WTC11 (cell line): Measurements from ENCODE around the gene BOC. TPM values are rescaled to one million over a fixed set of nuclear protein-coding genes. Genes with fewer than 3 reads are reported as not detected.

Source experiments
- ATAC-seq: fragments of 200-7000 bp; cut with Tn5 transposase; 2 replicates; pipeline ENCODE4 v1.10.0; 2021; ENCODE audit warnings: mild to moderate bottlenecking, moderate library complexity
- CTCF ChIA-PET: fragments of 300-600 bp; sonication (Branson Sonifier 250); formaldehyde crosslinking; loops from one replicate; lab custom pipeline; 2021; ENCODE audit warnings: antibody characterized with exemption; lab: Charles Lee
- POLR2A ChIA-PET: fragments of 350-600 bp; sonication (Branson Sonifier 250); formaldehyde crosslinking; loops from one replicate; lab custom pipeline; 2021; ENCODE audit warnings: antibody characterized with exemption; lab: Charles Lee
- DNase-seq: peaks from one replicate; pipeline ENCODE4 v3.0.0; 2021; ENCODE audit warnings: low spot score
- H3K27ac Mint-ChIP-seq: 2 replicates; pipeline ENCODE4 v1.8.0; 2021; ENCODE audit warnings: mixed read lengths
- H3K27me3 Mint-ChIP-seq: 2 replicates; pipeline ENCODE4 v1.8.0; 2021; ENCODE audit warnings: low read depth, mild to moderate bottlenecking, moderate library complexity, mixed read lengths
- H3K36me3 Mint-ChIP-seq: 2 replicates; pipeline ENCODE4 v1.8.0; 2021; ENCODE audit warnings: mixed read lengths
- H3K4me1 Mint-ChIP-seq: 2 replicates; pipeline ENCODE4 v1.8.0; 2022; ENCODE audit warnings: mixed read lengths
- H3K4me3 Mint-ChIP-seq: 2 replicates; pipeline ENCODE4 v1.8.0; 2021; ENCODE audit warnings: mild to moderate bottlenecking, moderate library complexity, mixed read lengths
- H3K9me3 Mint-ChIP-seq: 2 replicates; pipeline ENCODE4 v1.8.0; 2021; ENCODE audit warnings: mixed read lengths
- ATF6 ChIP-seq: sonication (generic); formaldehyde crosslinking; IDR thresholded peaks from 2 replicates; pipeline ENCODE4 v1.8.1; 2023; ENCODE audit warnings: mild to moderate bottlenecking, missing genetic modification reagents
- E2F5 ChIP-seq: sonication (generic); formaldehyde crosslinking; IDR thresholded peaks from 2 replicates; pipeline ENCODE4 v1.8.1; 2022; ENCODE audit warnings: mild to moderate bottlenecking, moderate library complexity, missing genetic modification reagents
- EMX1 ChIP-seq: fragments of 250-450 bp; sonication (Bioruptor Pico); IDR thresholded peaks from 2 replicates; pipeline ENCODE4 v1.8.0; 2021; ENCODE audit warnings: mild to moderate bottlenecking
- ETV6 ChIP-seq: sonication (generic); formaldehyde crosslinking; IDR thresholded peaks from 2 replicates; pipeline ENCODE4 v1.8.1; 2022; ENCODE audit warnings: mild to moderate bottlenecking, missing genetic modification reagents
- GRHL2 ChIP-seq: fragments of 250-450 bp; sonication (Bioruptor Pico); IDR thresholded peaks from 2 replicates; pipeline ENCODE4 v1.8.0; 2022; ENCODE audit warnings: mild to moderate bottlenecking, moderate library complexity; ENCODE audit not compliant: insufficient replicate concordance, severe bottlenecking
- HMGXB4 ChIP-seq: sonication (generic); formaldehyde crosslinking; IDR thresholded peaks from 2 replicates; pipeline ENCODE4 v1.8.1; 2023; ENCODE audit warnings: mild to moderate bottlenecking, moderate library complexity, missing genetic modification reagents
- IRF2 ChIP-seq: sonication (generic); formaldehyde crosslinking; IDR thresholded peaks from 2 replicates; pipeline ENCODE4 v1.8.0; 2022; ENCODE audit warnings: low read depth, missing genetic modification reagents, borderline replicate concordance
- MXD4 ChIP-seq: fragments of 250-450 bp; sonication (Bioruptor Pico); IDR thresholded peaks from 2 replicates; pipeline ENCODE4 v1.8.0; 2021; ENCODE audit warnings: mild to moderate bottlenecking, moderate library complexity, borderline replicate concordance
- MYBL2 ChIP-seq: sonication (generic); formaldehyde crosslinking; IDR thresholded peaks from 2 replicates; pipeline ENCODE4 v1.8.1; 2023; ENCODE audit warnings: mild to moderate bottlenecking, moderate library complexity, missing genetic modification reagents
- NFATC4 ChIP-seq: fragments of 250-450 bp; sonication (Bioruptor Pico); IDR thresholded peaks from 2 replicates; pipeline ENCODE4 v1.9.0; 2021; ENCODE audit warnings: mild to moderate bottlenecking
- NR3C1 ChIP-seq: sonication (generic); formaldehyde crosslinking; conservative IDR thresholded peaks from 2 replicates; pipeline ENCODE4 v1.8.1; 2023; ENCODE audit warnings: low read depth, mild to moderate bottlenecking, missing genetic modification reagents
- PREB ChIP-seq: sonication (generic); formaldehyde crosslinking; IDR thresholded peaks from 2 replicates; pipeline ENCODE4 v1.8.1; 2022; ENCODE audit warnings: mild to moderate bottlenecking, missing genetic modification reagents, moderate library complexity, borderline replicate concordance
- TEAD4 ChIP-seq: sonication (generic); formaldehyde crosslinking; IDR thresholded peaks from 2 replicates; pipeline ENCODE4 v1.8.0; 2022; ENCODE audit warnings: mild to moderate bottlenecking, missing genetic modification reagents
- ZNF232 ChIP-seq: sonication (generic); formaldehyde crosslinking; IDR thresholded peaks from 2 replicates; pipeline ENCODE4 v1.8.0; 2022; ENCODE audit warnings: mild to moderate bottlenecking, missing genetic modification reagents
- ZNF263 ChIP-seq: sonication (generic); formaldehyde crosslinking; IDR thresholded peaks from 2 replicates; pipeline ENCODE4 v1.8.1; 2022; ENCODE audit warnings: low read depth, mild to moderate bottlenecking, moderate library complexity, missing genetic modification reagents
- ZNF671 ChIP-seq: fragments of 250-450 bp; sonication (Bioruptor Pico); IDR thresholded peaks from 2 replicates; pipeline ENCODE4 v1.8.0; 2021; ENCODE audit warnings: mild to moderate bottlenecking
- ZSCAN18 ChIP-seq: fragments of 250-450 bp; sonication (Bioruptor Pico); IDR thresholded peaks from 2 replicates; pipeline ENCODE4 v2.1.2; 2022; ENCODE audit warnings: mild to moderate bottlenecking, moderate library complexity
- total RNA-seq: library from RNA; stranded (reverse); gene quantifications from 3 replicates; pipeline ENCODE4 v1.2.3, GENCODE V29; 2021

Gene BOC
- total RNA-seq, 1 experiment from 2014 or later, result 8.0 TPM

DNA sequence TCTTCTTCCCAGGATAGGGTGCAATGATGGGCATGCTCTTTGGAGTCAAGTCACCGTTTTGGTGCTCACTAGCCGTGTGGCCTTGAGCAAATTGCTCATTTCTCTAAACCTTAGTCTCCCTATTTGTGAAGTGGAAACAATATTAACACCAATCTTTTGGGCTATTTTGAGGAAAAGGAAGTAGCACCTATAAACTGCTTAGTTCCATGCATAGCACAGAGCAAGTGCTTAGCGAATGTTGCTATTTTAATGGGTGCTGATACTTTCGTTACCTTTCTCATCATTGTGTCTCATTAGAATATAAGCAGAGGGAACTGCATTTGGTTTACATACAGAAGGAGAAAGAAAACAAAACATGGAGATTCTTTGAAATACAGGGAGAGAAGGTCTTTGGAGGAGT is 66.1 kb downstream of the BOC start:
- POLR2A ChIA-PET, result no interaction called here

More for the DNA sequence above, 66.1 kb downstream of the BOC start:
- no peak for TF ChIP-seq ZSCAN18 (CRISPR knock-in tag)
- no peak for TF ChIP-seq TEAD4 (CRISPR knock-in tag)
- no peak for TF ChIP-seq EMX1 (CRISPR knock-in tag)
- TF ChIP-seq MXD4 (CRISPR knock-in tag), result no peak
- no peak for TF ChIP-seq IRF2
- no peak for TF ChIP-seq NFATC4 (CRISPR knock-in tag)
- no peak for TF ChIP-seq E2F5 (CRISPR knock-in tag)
- no peak for TF ChIP-seq HMGXB4 (CRISPR knock-in tag)
- no peak for TF ChIP-seq ATF6
- TF ChIP-seq PREB, result no peak
- TF ChIP-seq ETV6, result no peak
- TF ChIP-seq ZNF263, result no peak
- no peak for TF ChIP-seq ZNF671 (CRISPR knock-in tag)
- TF ChIP-seq NR3C1 (CRISPR knock-in tag), result no peak
- TF ChIP-seq MYBL2 (CRISPR knock-in tag), result no peak
- TF ChIP-seq GRHL2 (CRISPR knock-in tag), result no peak
- no peak for TF ChIP-seq ZNF232 (CRISPR knock-in tag)
- DNase-seq (no peak), ATAC-seq (no peak)
- no peaks in the 10 kb centered on the region for H3K27me3 Mint-ChIP-seq
- CTCF ChIA-PET, result interaction anchor here (0.5 to 4.9 kb wide), 10 partner anchors 11 to 226 kb away, joined by 3 to 36 read pairs (median 6); no protein-coding TSS in a partner anchor
- H3K27ac Mint-ChIP-seq, result peak overlapping the region; percentile 60; the same call in 1 of the 2 replicates
- no peaks in the 10 kb centered on the region; the same call in 1 of the 2 replicates for H3K36me3 Mint-ChIP-seq
- H3K9me3 Mint-ChIP-seq, result no peaks in the 10 kb centered on the region
- H3K4me1 Mint-ChIP-seq, result peaks cover 17% of the 10 kb centered on the region
- no peak overlapping the region for H3K4me3 Mint-ChIP-seq
